H9 (cell line): ENCODE results near the gene TRAF6. TPM values are rescaled to one million over a fixed set of nuclear protein-coding genes. Genes with fewer than 3 reads are reported as not detected.

Experiments used
- DNase-seq: peaks from one replicate; pipeline ENCODE4 v3.0.0-alpha.2; 2017
- H2AFZ ChIP-seq: one replicate; pipeline ENCODE4 v1.6.1; 2013; ENCODE audit warnings: mild to moderate bottlenecking, low read length, control low read depth, moderate library complexity
- H2AK5ac ChIP-seq: 2 replicates; pipeline ENCODE4 v1.6.1; 2013; ENCODE audit warnings: low read length, control low read depth, mixed read lengths; ENCODE audit not compliant: insufficient read length
- H2BK120ac ChIP-seq: one replicate; pipeline ENCODE4 v1.6.1; 2013; ENCODE audit warnings: low read depth, mild to moderate bottlenecking, low read length, control low read depth, inconsistent platforms; ENCODE audit not compliant: poor library complexity, severe bottlenecking
- H2BK12ac ChIP-seq: 2 replicates; pipeline ENCODE4 v1.6.1; 2013; ENCODE audit warnings: low read length, control low read depth, mixed read lengths, low read depth; ENCODE audit not compliant: insufficient read length
- H2BK15ac ChIP-seq: 2 replicates; pipeline ENCODE4 v1.6.1; 2013; ENCODE audit warnings: low read depth, low read length, control low read depth
- H2BK20ac ChIP-seq: one replicate; pipeline ENCODE4 v1.6.1; 2013; ENCODE audit warnings: low read depth, mild to moderate bottlenecking, low read length, control low read depth, inconsistent platforms; ENCODE audit not compliant: poor library complexity, severe bottlenecking
- H2BK5ac ChIP-seq: 2 replicates; pipeline ENCODE4 v1.6.1; 2013; ENCODE audit warnings: low read length, control low read depth, mixed read lengths; ENCODE audit not compliant: insufficient read length
- H3K14ac ChIP-seq: 2 replicates; pipeline ENCODE4 v1.6.1; 2013; ENCODE audit warnings: low read length, control low read depth; ENCODE audit not compliant: insufficient read depth
- H3K18ac ChIP-seq: 2 replicates; pipeline ENCODE4 v1.6.1; 2013; ENCODE audit warnings: low read depth, mild to moderate bottlenecking, mixed read lengths, low read length, control low read depth; ENCODE audit not compliant: insufficient read length
- H3K23ac ChIP-seq: 2 replicates; pipeline ENCODE4 v1.6.1; 2013; ENCODE audit warnings: low read length, control low read depth, mixed read lengths, low read depth; ENCODE audit not compliant: insufficient read length
- H3K23me2 ChIP-seq: 2 replicates; pipeline ENCODE4 v1.6.1; 2013; ENCODE audit warnings: low read depth, mild to moderate bottlenecking, mixed read lengths, low read length, control low read depth; ENCODE audit not compliant: insufficient read length, poor library complexity, severe bottlenecking
- H3K27ac ChIP-seq: 2 replicates; pipeline ENCODE4 v1.5.1; 2013; ENCODE audit warnings: low read length, control low read depth, mixed read lengths, low read depth; ENCODE audit not compliant: insufficient read length
- H3K27me3 ChIP-seq: 2 replicates; pipeline ENCODE4 v1.6.1; 2013; ENCODE audit warnings: low read length, control low read depth, inconsistent platforms; ENCODE audit not compliant: insufficient read depth
- H3K4ac ChIP-seq: 2 replicates; pipeline ENCODE4 v1.6.1; 2013; ENCODE audit warnings: low read depth, mild to moderate bottlenecking, control low read depth, inconsistent platforms, low read length, moderate library complexity
- H3K4me1 ChIP-seq: 2 replicates; pipeline ENCODE4 v1.6.1; 2013; ENCODE audit warnings: low read length, control low read depth, inconsistent platforms; ENCODE audit not compliant: insufficient read depth
- H3K4me2 ChIP-seq: 2 replicates; pipeline ENCODE4 v1.6.1; 2013; ENCODE audit warnings: low read length, control low read depth, mixed read lengths; ENCODE audit not compliant: insufficient read length, insufficient read depth
- H3K56ac ChIP-seq: 2 replicates; pipeline ENCODE4 v1.6.1; 2013; ENCODE audit warnings: low read depth, mild to moderate bottlenecking, mixed read lengths, low read length, control low read depth; ENCODE audit not compliant: insufficient read length
- H3K79me1 ChIP-seq: 2 replicates; pipeline ENCODE4 v1.6.1; 2013; ENCODE audit warnings: low read depth, mild to moderate bottlenecking, moderate library complexity, low read length, control low read depth, inconsistent platforms; ENCODE audit not compliant: insufficient read depth, poor library complexity, severe bottlenecking
- H3K79me2 ChIP-seq: 2 replicates; pipeline ENCODE4 v1.6.1; 2013; ENCODE audit warnings: low read length, control low read depth, inconsistent platforms; ENCODE audit not compliant: insufficient read depth
- H3K9ac ChIP-seq: 2 replicates; pipeline ENCODE4 v1.6.1; 2013; ENCODE audit warnings: low read length, control low read depth, mixed read lengths; ENCODE audit not compliant: insufficient read length; ENCODE audit errors: extremely low read depth
- H3K9me3 ChIP-seq: one replicate; pipeline ENCODE4 v1.6.1; 2013; ENCODE audit warnings: low read depth, low read length, inconsistent platforms; ENCODE audit not compliant: control insufficient read depth
- H3T11ph ChIP-seq: one replicate; pipeline ENCODE4 v1.6.1; 2013; ENCODE audit warnings: mild to moderate bottlenecking, low read length, control low read depth, inconsistent platforms
- H4K20me1 ChIP-seq: one replicate; pipeline ENCODE4 v1.6.1; 2013; ENCODE audit not compliant: control insufficient read depth, insufficient read length, insufficient read depth
- H4K5ac ChIP-seq: 2 replicates; pipeline ENCODE4 v1.6.1; 2013; ENCODE audit warnings: low read depth, mild to moderate bottlenecking, mixed read lengths, low read length, control low read depth; ENCODE audit not compliant: insufficient read length
- H4K8ac ChIP-seq: replicated peaks from 2 replicates; pipeline ENCODE4 v1.6.1; 2013; ENCODE audit warnings: low read length, control low read depth, mixed read lengths, low read depth; ENCODE audit not compliant: insufficient read length
- H4K91ac ChIP-seq: 2 replicates; pipeline ENCODE4 v1.6.1; 2013; ENCODE audit warnings: low read depth, mild to moderate bottlenecking, moderate library complexity, mixed read lengths, low read length, control low read depth; ENCODE audit not compliant: insufficient read length
- H3K27ac Mint-ChIP-seq, 3 experiments: 2 replicates in 2 of 3; 3 replicates in 1 of 3; pipeline ENCODE4 v1.8.0; 2020 to 2021; ENCODE audit warnings: mixed read lengths in 3 of 3, mild to moderate bottlenecking in 1 of 3, moderate library complexity in 1 of 3
- H3K27me3 Mint-ChIP-seq: 2 replicates; pipeline ENCODE4 v1.8.0; 2021; ENCODE audit warnings: low read depth, mild to moderate bottlenecking, moderate library complexity, mixed read lengths
- H3K36me3 Mint-ChIP-seq, 3 experiments: 2 replicates in 2 of 3; 3 replicates in 1 of 3; pipeline ENCODE4 v1.8.0; 2020 to 2021; ENCODE audit warnings: low read depth in 3 of 3, mixed read lengths in 3 of 3; ENCODE audit not compliant: insufficient read depth in 1 of 3
- H3K4me1 Mint-ChIP-seq, 2 experiments: 2 replicates each; pipeline ENCODE4 v1.8.0; 2020; ENCODE audit warnings: mixed read lengths in 2 of 2
- H3K4me3 Mint-ChIP-seq, 2 experiments: 2 replicates in 1 of 2; 3 replicates in 1 of 2; pipeline ENCODE4 v1.8.0; 2020 to 2021; ENCODE audit warnings: mild to moderate bottlenecking in 2 of 2, mixed read lengths in 2 of 2, moderate library complexity in 1 of 2
- H3K9me3 Mint-ChIP-seq, 2 experiments: 2 replicates in 1 of 2; 3 replicates in 1 of 2; pipeline ENCODE4 v1.8.0; 2020; ENCODE audit warnings: mild to moderate bottlenecking in 2 of 2, mixed read lengths in 2 of 2, moderate library complexity in 1 of 2
- total RNA-seq: library from RNA; stranded (reverse); gene quantifications from 2 replicates; pipeline ENCODE4 v1.2.1, GENCODE V29; 2021
- TF ChIP-seq, protein P1 (sequence below): fragments of 200-600 bp; sonication (generic); conservative IDR thresholded peaks from 3 replicates; pipeline ENCODE4 v1.8.0; 2021; ENCODE audit warnings: antibody characterized with exemption, mild to moderate bottlenecking

The TRAF6 gene
- total RNA-seq, 1 experiment from 2014 or later, result 9.9 TPM

DNA sequence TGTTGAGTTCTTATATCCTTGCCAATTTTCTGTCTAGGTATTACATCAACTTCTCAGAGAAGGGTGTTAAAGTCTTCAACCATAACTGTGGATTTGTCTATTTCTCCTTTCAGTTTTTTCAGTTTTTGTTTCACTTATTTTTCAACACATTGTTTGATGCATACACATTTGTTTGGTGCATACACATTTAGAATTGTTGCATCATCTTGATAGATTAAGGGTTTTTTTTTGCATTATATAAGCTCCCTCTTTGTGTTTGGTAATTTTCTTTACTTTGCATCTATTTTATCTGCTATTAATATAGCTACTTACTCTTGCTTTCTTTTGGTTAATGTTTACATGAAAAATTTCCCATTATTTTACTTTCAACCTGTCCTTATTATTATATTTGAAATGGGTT is 20.8 kb upstream of the TRAF6 start:
- H3K9ac ChIP-seq, result no peak overlapping the region
- no peak overlapping the region for H3K4me2 ChIP-seq
- no peaks in the 10 kb centered on the region for H3K79me1 ChIP-seq
- no peak overlapping the region for H2BK5ac ChIP-seq
- no peaks in the 10 kb centered on the region for H4K20me1 ChIP-seq
- H3T11ph ChIP-seq, result no peak overlapping the region
- no peak overlapping the region for H3K4ac ChIP-seq
- Mint-ChIP-seq H3K27ac (no peak overlapping the region), H3K4me1 (no peaks in the 10 kb centered on the region), H3K27me3 (peaks cover 14% of the 10 kb centered on the region), H3K9me3 (peaks cover 10 to 14% of the 10 kb centered on the region in 2 experiments; a peak in 4 of 5 replicates), H3K36me3 (no peaks in the 10 kb centered on the region; a peak in 1 of 7 replicates), H3K4me3 (no peak overlapping the region)
- no peak overlapping the region for H3K56ac ChIP-seq
- no peak overlapping the region for H3K23ac ChIP-seq
- no peak overlapping the region for H3K27ac ChIP-seq
- no peak overlapping the region for H2BK120ac ChIP-seq
- TF ChIP-seq, protein P1, sequence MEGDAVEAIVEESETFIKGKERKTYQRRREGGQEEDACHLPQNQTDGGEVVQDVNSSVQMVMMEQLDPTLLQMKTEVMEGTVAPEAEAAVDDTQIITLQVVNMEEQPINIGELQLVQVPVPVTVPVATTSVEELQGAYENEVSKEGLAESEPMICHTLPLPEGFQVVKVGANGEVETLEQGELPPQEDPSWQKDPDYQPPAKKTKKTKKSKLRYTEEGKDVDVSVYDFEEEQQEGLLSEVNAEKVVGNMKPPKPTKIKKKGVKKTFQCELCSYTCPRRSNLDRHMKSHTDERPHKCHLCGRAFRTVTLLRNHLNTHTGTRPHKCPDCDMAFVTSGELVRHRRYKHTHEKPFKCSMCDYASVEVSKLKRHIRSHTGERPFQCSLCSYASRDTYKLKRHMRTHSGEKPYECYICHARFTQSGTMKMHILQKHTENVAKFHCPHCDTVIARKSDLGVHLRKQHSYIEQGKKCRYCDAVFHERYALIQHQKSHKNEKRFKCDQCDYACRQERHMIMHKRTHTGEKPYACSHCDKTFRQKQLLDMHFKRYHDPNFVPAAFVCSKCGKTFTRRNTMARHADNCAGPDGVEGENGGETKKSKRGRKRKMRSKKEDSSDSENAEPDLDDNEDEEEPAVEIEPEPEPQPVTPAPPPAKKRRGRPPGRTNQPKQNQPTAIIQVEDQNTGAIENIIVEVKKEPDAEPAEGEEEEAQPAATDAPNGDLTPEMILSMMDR, result no peak
- H2BK12ac ChIP-seq, result no peak overlapping the region
- H2AFZ ChIP-seq, result no peak overlapping the region
- H3K18ac ChIP-seq, result no peak overlapping the region
- no peak for DNase-seq
- H4K8ac ChIP-seq, result no peak overlapping the region
- no peaks in the 10 kb centered on the region for H3K79me2 ChIP-seq
- H2BK20ac ChIP-seq, result no peak overlapping the region
- no peak overlapping the region for H3K14ac ChIP-seq
- H3K27me3 ChIP-seq, result no peaks in the 10 kb centered on the region
- H2AK5ac ChIP-seq, result no peak overlapping the region
- no peak overlapping the region for H2BK15ac ChIP-seq
- no peaks in the 10 kb centered on the region for H3K9me3 ChIP-seq
- H4K5ac ChIP-seq, result no peak overlapping the region
- no peak overlapping the region for H4K91ac ChIP-seq
- no peaks in the 10 kb centered on the region for H3K23me2 ChIP-seq
- no peaks in the 10 kb centered on the region for H3K4me1 ChIP-seq
